LNCaP clone FGC (cell line): ENCODE results near the gene EXOC6B.

Source experiments
- DNase-seq: peaks from one replicate; pipeline ENCODE4 v3.0.0-alpha.2; 2011; ENCODE audit warnings: low read depth
- H3K4me3 ChIP-seq: 2 replicates; pipeline ENCODE4 v1.5.1; 2011; ENCODE audit warnings: mild to moderate bottlenecking, low read depth, low read length, control low read depth
- TF ChIP-seq, protein P1 (sequence below): IDR thresholded peaks from 2 replicates; pipeline ENCODE4 v1.5.1; 2012; ENCODE audit warnings: mild to moderate bottlenecking; ENCODE audit not compliant: control insufficient read depth, insufficient read depth; ENCODE audit errors: extremely low read depth

Gene EXOC6B

DNA sequence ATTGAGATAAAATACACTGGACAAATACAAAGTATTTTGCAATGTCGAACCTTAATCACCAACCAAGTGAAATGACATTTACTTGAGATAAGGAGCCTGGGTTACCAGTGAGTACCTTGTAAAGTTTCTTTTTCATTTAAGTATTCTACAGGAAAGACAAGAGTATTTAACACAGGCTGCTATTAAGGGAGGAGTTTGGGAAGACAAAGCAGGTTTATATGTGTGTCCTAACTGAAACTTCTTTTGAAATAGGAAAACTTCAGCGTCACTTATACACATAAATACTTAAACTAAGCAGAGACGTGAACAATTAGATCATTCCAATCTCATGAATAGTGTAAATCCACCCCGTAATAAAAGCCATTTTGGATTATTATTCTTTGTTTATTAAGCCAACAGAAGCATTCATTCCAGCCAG, 551.4 kb downstream of the EXOC6B start:
- no peak for DNase-seq
- no peak overlapping the region for H3K4me3 ChIP-seq
- TF ChIP-seq, protein P1, sequence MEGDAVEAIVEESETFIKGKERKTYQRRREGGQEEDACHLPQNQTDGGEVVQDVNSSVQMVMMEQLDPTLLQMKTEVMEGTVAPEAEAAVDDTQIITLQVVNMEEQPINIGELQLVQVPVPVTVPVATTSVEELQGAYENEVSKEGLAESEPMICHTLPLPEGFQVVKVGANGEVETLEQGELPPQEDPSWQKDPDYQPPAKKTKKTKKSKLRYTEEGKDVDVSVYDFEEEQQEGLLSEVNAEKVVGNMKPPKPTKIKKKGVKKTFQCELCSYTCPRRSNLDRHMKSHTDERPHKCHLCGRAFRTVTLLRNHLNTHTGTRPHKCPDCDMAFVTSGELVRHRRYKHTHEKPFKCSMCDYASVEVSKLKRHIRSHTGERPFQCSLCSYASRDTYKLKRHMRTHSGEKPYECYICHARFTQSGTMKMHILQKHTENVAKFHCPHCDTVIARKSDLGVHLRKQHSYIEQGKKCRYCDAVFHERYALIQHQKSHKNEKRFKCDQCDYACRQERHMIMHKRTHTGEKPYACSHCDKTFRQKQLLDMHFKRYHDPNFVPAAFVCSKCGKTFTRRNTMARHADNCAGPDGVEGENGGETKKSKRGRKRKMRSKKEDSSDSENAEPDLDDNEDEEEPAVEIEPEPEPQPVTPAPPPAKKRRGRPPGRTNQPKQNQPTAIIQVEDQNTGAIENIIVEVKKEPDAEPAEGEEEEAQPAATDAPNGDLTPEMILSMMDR = no peak

DNA sequence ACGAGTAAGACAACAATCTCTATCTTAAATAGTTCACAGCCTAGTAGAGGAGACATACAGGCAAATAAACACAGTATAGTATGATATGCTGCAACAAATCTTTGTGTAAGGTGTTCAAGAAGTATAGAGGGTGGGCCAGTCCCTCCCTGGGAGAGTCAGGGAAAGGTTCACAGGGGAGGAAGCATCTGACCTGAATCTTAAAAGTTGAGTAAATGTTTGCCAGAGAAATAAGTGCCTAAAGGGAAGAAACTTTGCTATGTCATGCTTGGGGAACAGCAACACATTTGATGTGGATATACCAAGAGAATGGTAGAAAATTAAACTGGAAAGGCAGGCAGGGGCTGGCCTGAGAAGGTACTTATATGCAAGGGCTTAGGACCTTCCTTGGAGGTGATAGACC, 552.4 kb downstream of the EXOC6B start:
- no peak overlapping the region for H3K4me3 ChIP-seq
- no peak for DNase-seq
- TF ChIP-seq, protein P1 = no peak

GRCh38 chr2:72271766-72272641, 553.8 kb downstream of the EXOC6B start:
- TF ChIP-seq, protein P1 = no peak
- H3K4me3 ChIP-seq = no peak overlapping the region
- no peak for DNase-seq

DNA sequence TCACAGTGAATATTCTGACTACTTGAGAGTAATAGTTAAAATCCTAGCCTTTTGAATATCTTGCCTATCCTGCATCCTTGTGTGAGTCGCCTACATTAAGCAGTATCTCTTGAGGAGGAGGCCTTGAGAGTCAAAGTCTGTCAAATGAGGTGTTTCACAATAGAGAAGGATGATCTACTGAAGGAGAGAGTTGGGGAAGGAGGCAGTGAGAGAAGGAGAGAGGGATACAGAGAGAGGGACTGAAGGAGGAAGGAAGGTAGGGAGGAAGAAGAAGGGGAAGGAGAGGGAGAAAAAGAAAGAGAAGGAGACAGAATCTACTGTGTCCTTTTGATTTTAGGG, 554.6 kb downstream of the EXOC6B start:
- DNase-seq = no peak
- TF ChIP-seq, protein P1 = no peak
- no peak overlapping the region for H3K4me3 ChIP-seq

- H3K4me3 ChIP-seq = no peak overlapping the region
- TF ChIP-seq, protein P1 = no peak
- DNase-seq = no peak
Measured at GRCh38 chr2:72270556-72271275, 555.1 kb downstream of the EXOC6B start.

GRCh38 chr2:72263776-72264060, 562.1 kb downstream of the EXOC6B start:
- TF ChIP-seq, protein P1 = no peak
- DNase-seq = no peak
- H3K4me3 ChIP-seq = no peak overlapping the region
